ENCODE measurements around the gene NACA2.
"Not testable (repeated sequence)": the region's sequence is repeated elsewhere in the genome, so short reads cannot be mapped to it uniquely, and the experiment has no call there.

NACA2 gene

GRCh38 chr17:61628158-61628557 lies 37.1 kb upstream of the NACA2 start:
- H3K14ac ChIP-seq (ENCODE audit: low read length in 2 of 2); H3K18ac ChIP-seq (ENCODE audit: low read depth in 1 of 2, low read length in 2 of 2); H3K36me3 ChIP-seq (ENCODE audit: control insufficient read depth in 1 of 2, insufficient read depth in 2 of 2, low read depth in 1 of 2, low read length in 2 of 2); H2AFZ ChIP-seq (ENCODE audit: low read depth, low read length); H3K4me2 ChIP-seq (ENCODE audit: low read length, poor library complexity, severe bottlenecking); H2BK5ac ChIP-seq (ENCODE audit: low read depth, low read length, poor library complexity, severe bottlenecking); DNase-seq; H2BK15ac ChIP-seq (ENCODE audit: low read depth, poor library complexity, severe bottlenecking); H3K4ac ChIP-seq (ENCODE audit: low read depth in 1 of 2, low read length in 2 of 2); H2BK120ac ChIP-seq (ENCODE audit: low read depth, low read length); H3K9me3 ChIP-seq (ENCODE audit: control insufficient read depth, low read length); H2BK12ac ChIP-seq (ENCODE audit: low read length in 2 of 2); H2AK5ac ChIP-seq (ENCODE audit: low read length, severe bottlenecking); H4K8ac ChIP-seq (ENCODE audit: low read length); H3K79me1 ChIP-seq (replicated peaks; ENCODE audit: low read length, poor library complexity, severe bottlenecking); H3K4me3 ChIP-seq (ENCODE audit: insufficient read depth in 1 of 2, low read depth in 1 of 2, low read length in 2 of 2); H4K91ac ChIP-seq (ENCODE audit: low read length); H3K4me1 ChIP-seq (ENCODE audit: control insufficient read depth, insufficient read depth, low read depth, low read length); H3K27ac ChIP-seq (ENCODE audit: low read length, poor library complexity, severe bottlenecking); H3K9ac ChIP-seq (ENCODE audit: low read length); H3K23ac ChIP-seq (ENCODE audit: low read length in 2 of 2): not testable (repeated sequence)
- WGBS = 83% methylated on average over 4 of the region's 4 CpGs
- H3K27me3 ChIP-seq (ENCODE audit: control insufficient read depth in 1 of 2, insufficient read depth in 1 of 2, low read length in 2 of 2) = peaks cover 0 to 31% of the 10 kb centered on the region in 2 experiments

GRCh38 chr17:61627658-61628057 lies 36.6 kb upstream of the NACA2 start:
- Histone ChIP-seq H3K4me1 (ENCODE audit: control insufficient read depth, insufficient read depth, low read depth, low read length) (no peaks in the 10 kb centered on the region), H3K27me3 (ENCODE audit: control insufficient read depth in 1 of 2, insufficient read depth in 1 of 2, low read length in 2 of 2) (peaks cover 0 to 29% of the 10 kb centered on the region in 2 experiments), H3K9me3 (ENCODE audit: control insufficient read depth, low read length) (peaks cover 3% of the 10 kb centered on the region), H3K9ac (ENCODE audit: low read length) (no peak overlapping the region), H2BK5ac (ENCODE audit: low read depth, low read length, poor library complexity, severe bottlenecking) (no peak overlapping the region), H3K27ac (ENCODE audit: low read length, poor library complexity, severe bottlenecking) (no peak overlapping the region), H4K91ac (ENCODE audit: low read length) (no peak overlapping the region), H3K4me2 (ENCODE audit: low read length, poor library complexity, severe bottlenecking) (no peak overlapping the region), H4K8ac (ENCODE audit: low read length) (no peak overlapping the region), H3K4ac (ENCODE audit: low read depth in 1 of 2, low read length in 2 of 2) (no peak overlapping the region), H3K79me1 (replicated peaks; ENCODE audit: low read length, poor library complexity, severe bottlenecking) (no peaks in the 10 kb centered on the region), H3K23ac (ENCODE audit: low read length in 2 of 2) (no peak overlapping the region), H3K14ac (ENCODE audit: low read length in 2 of 2) (no peak overlapping the region), H2AK5ac (ENCODE audit: low read length, severe bottlenecking) (no peak overlapping the region), H2BK15ac (ENCODE audit: low read depth, poor library complexity, severe bottlenecking) (no peak overlapping the region), H2AFZ (ENCODE audit: low read depth, low read length) (no peak overlapping the region), H3K4me3 (ENCODE audit: insufficient read depth in 1 of 2, low read depth in 1 of 2, low read length in 2 of 2) (no peak overlapping the region), H3K36me3 (ENCODE audit: control insufficient read depth in 1 of 2, insufficient read depth in 2 of 2, low read depth in 1 of 2, low read length in 2 of 2) (no peaks in the 10 kb centered on the region), H2BK12ac (ENCODE audit: low read length in 2 of 2) (no peak overlapping the region), H3K18ac (ENCODE audit: low read depth in 1 of 2, low read length in 2 of 2) (no peak overlapping the region), H2BK120ac (ENCODE audit: low read depth, low read length) (no peak overlapping the region)
- WGBS = no CpG with 5 or more reads among the region's 2 CpGs
- no peak for DNase-seq

GRCh38 chr17:61627125-61627524 lies 36.1 kb upstream of the NACA2 start:
- H3K9ac ChIP-seq (ENCODE audit: low read length) = no peak overlapping the region
- H2AK5ac ChIP-seq (ENCODE audit: low read length, severe bottlenecking) = no peak overlapping the region
- peaks cover 7% of the 10 kb centered on the region for H3K9me3 ChIP-seq (ENCODE audit: control insufficient read depth, low read length)
- H4K8ac ChIP-seq (ENCODE audit: low read length) = no peak overlapping the region
- no peak overlapping the region for H3K4me2 ChIP-seq (ENCODE audit: low read length, poor library complexity, severe bottlenecking)
- no peak overlapping the region for H3K4me3 ChIP-seq (ENCODE audit: insufficient read depth in 1 of 2, low read depth in 1 of 2, low read length in 2 of 2)
- no peak overlapping the region for H3K23ac ChIP-seq (ENCODE audit: low read length in 2 of 2)
- no peak overlapping the region for H2BK5ac ChIP-seq (ENCODE audit: low read depth, low read length, poor library complexity, severe bottlenecking)
- H3K36me3 ChIP-seq (ENCODE audit: control insufficient read depth in 1 of 2, insufficient read depth in 2 of 2, low read depth in 1 of 2, low read length in 2 of 2) = no peaks in the 10 kb centered on the region
- no peak for DNase-seq
- H2AFZ ChIP-seq (ENCODE audit: low read depth, low read length) = no peak overlapping the region
- H3K27me3 ChIP-seq (ENCODE audit: control insufficient read depth in 1 of 2, insufficient read depth in 1 of 2, low read length in 2 of 2) = peaks cover 0 to 29% of the 10 kb centered on the region in 2 experiments
- no peaks in the 10 kb centered on the region for H3K4me1 ChIP-seq (ENCODE audit: control insufficient read depth, insufficient read depth, low read depth, low read length)
- no peak overlapping the region for H2BK15ac ChIP-seq (ENCODE audit: low read depth, poor library complexity, severe bottlenecking)
- H3K18ac ChIP-seq (ENCODE audit: low read depth in 1 of 2, low read length in 2 of 2) = no peak overlapping the region
- no peak overlapping the region for H3K27ac ChIP-seq (ENCODE audit: low read length, poor library complexity, severe bottlenecking)
- H4K91ac ChIP-seq (ENCODE audit: low read length) = no peak overlapping the region
- H3K4ac ChIP-seq (ENCODE audit: low read depth in 1 of 2, low read length in 2 of 2) = no peak overlapping the region
- H3K79me1 ChIP-seq (replicated peaks; ENCODE audit: low read length, poor library complexity, severe bottlenecking) = no peaks in the 10 kb centered on the region
- no peak overlapping the region for H3K14ac ChIP-seq (ENCODE audit: low read length in 2 of 2)
- no peak overlapping the region for H2BK120ac ChIP-seq (ENCODE audit: low read depth, low read length)
- H2BK12ac ChIP-seq (ENCODE audit: low read length in 2 of 2) = no peak overlapping the region

GRCh38 chr17:61625564-61625963 lies 34.5 kb upstream of the NACA2 start:
- no peak overlapping the region for H3K18ac ChIP-seq (ENCODE audit: low read depth in 1 of 2, low read length in 2 of 2)
- no peaks in the 10 kb centered on the region for H3K4me1 ChIP-seq (ENCODE audit: control insufficient read depth, insufficient read depth, low read depth, low read length)
- H4K91ac ChIP-seq (ENCODE audit: low read length) = no peak overlapping the region
- H2AFZ ChIP-seq (ENCODE audit: low read depth, low read length) = no peak overlapping the region
- peaks cover 0 to 31% of the 10 kb centered on the region in 2 experiments for H3K27me3 ChIP-seq (ENCODE audit: control insufficient read depth in 1 of 2, insufficient read depth in 1 of 2, low read length in 2 of 2)
- no peak overlapping the region for H3K4ac ChIP-seq (ENCODE audit: low read depth in 1 of 2, low read length in 2 of 2)
- no peaks in the 10 kb centered on the region for H3K36me3 ChIP-seq (ENCODE audit: control insufficient read depth in 1 of 2, insufficient read depth in 2 of 2, low read depth in 1 of 2, low read length in 2 of 2)
- no peak overlapping the region for H3K9ac ChIP-seq (ENCODE audit: low read length)
- H3K23ac ChIP-seq (ENCODE audit: low read length in 2 of 2) = no peak overlapping the region
- H4K8ac ChIP-seq (ENCODE audit: low read length) = no peak overlapping the region
- no peak overlapping the region for H2AK5ac ChIP-seq (ENCODE audit: low read length, severe bottlenecking)
- H2BK15ac ChIP-seq (ENCODE audit: low read depth, poor library complexity, severe bottlenecking) = no peak overlapping the region
- H3K79me1 ChIP-seq (replicated peaks; ENCODE audit: low read length, poor library complexity, severe bottlenecking) = no peaks in the 10 kb centered on the region
- H3K4me3 ChIP-seq (ENCODE audit: insufficient read depth in 1 of 2, low read depth in 1 of 2, low read length in 2 of 2) = no peak overlapping the region
- H2BK120ac ChIP-seq (ENCODE audit: low read depth, low read length) = no peak overlapping the region
- no peak overlapping the region for H2BK12ac ChIP-seq (ENCODE audit: low read length in 2 of 2)
- no peak overlapping the region for H3K27ac ChIP-seq (ENCODE audit: low read length, poor library complexity, severe bottlenecking)
- DNase-seq = no peak
- peaks cover 23% of the 10 kb centered on the region for H3K9me3 ChIP-seq (ENCODE audit: control insufficient read depth, low read length)
- H3K14ac ChIP-seq (ENCODE audit: low read length in 2 of 2) = no peak overlapping the region
- WGBS = 97% methylated on average over 5 of the region's 5 CpGs
- no peak overlapping the region for H2BK5ac ChIP-seq (ENCODE audit: low read depth, low read length, poor library complexity, severe bottlenecking)
- no peak overlapping the region for H3K4me2 ChIP-seq (ENCODE audit: low read length, poor library complexity, severe bottlenecking)

All from mesenchymal stem cell (in vitro differentiated cells and primary cell).